Medulla oblongata (tissue), 1 donor: ENCODE results near the gene NANOS3.
"Not testable (repeated sequence)": the region's sequence is repeated elsewhere in the genome, so short reads cannot be mapped to it uniquely, and the experiment has no call there.

ENCODE experiments used
- DNase-seq: peaks from one replicate; pipeline ENCODE4 v3.0.0-alpha.2; 2015; ENCODE audit errors: extremely low spot score

The NANOS3 gene

DNA sequence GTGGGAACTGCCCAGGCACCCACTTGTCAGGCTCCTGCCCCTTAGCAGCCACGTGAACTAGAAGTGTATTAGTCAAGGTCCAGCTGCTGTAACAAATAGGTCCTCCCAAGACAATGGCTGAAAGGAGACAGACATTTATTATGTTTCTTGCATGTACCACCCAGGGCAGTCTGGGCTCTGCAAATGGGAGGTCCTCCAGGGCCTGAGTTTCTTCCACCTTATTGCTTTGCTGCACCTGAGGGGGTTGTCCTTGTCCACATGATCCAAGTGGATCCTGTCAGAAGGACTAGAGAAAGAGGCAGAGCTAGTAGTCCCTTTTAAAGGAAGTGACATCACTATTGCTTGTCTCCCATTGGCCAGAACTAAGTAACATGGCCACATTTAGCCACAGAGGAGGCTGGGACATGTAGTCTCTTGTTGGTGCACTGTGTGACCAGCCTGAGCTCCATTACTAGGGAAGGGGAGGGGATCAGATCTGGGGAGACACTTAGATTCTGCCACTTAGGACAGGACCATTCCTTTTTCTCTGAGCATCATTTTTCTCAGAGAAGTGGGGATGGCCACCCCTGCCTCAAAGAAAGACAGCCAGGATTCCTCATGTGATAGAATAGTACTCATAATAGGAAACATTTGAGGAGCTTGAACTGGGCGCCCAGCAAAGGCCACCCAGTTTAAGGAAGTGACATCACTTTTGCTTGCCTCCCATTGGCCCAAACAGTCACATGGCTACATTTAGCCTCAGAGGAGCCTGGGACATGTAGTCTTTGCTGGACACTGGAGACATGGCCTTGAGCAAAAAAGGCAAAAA is 44.2 kb downstream of the NANOS3 start:
- DNase-seq, result peak; percentile 27

- not testable (repeated sequence) for DNase-seq
Measured at GRCh38 chr19:13922118-13922517, 45.2 kb downstream of the NANOS3 start.

- DNase-seq, result no peak
Measured at GRCh38 chr19:13923194-13923987, 46.5 kb downstream of the NANOS3 start.

DNA sequence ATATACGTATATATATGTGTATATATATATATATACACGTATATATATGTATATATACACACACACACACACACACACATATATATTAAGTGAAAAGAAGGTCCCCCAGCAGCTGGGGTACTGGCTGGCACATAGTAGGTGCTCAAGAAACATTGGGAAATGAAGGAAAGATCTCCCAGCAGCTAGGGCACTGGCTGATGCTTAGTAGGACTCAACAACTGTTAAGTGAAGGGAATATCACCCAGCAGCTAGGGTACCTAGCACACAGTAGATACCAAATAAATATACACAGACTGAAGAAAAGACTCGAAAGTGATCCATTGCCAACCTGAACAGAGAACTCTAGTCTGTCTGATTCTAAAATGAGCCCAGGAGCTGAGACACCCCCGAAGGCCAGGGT is 49.1 kb downstream of the NANOS3 start:
- no peak for DNase-seq

- DNase-seq, result no peak
Measured at GRCh38 chr19:13926715-13927114, 49.8 kb downstream of the NANOS3 start.

- DNase-seq, result no peak
Measured at GRCh38 chr19:13929340-13929739, 52.4 kb downstream of the NANOS3 start.

- no peak for DNase-seq
Measured at GRCh38 chr19:13929956-13930355, 53.0 kb downstream of the NANOS3 start.
